ENCODE data around the gene EOMES. TPM values are rescaled to one million over a fixed set of nuclear protein-coding genes. Genes with fewer than 3 reads are reported as not detected.

The EOMES gene
- total and polyA plus RNA-seq, 12 donors, result 0.10 to 1.2 (median 0.35) TPM

DNA sequence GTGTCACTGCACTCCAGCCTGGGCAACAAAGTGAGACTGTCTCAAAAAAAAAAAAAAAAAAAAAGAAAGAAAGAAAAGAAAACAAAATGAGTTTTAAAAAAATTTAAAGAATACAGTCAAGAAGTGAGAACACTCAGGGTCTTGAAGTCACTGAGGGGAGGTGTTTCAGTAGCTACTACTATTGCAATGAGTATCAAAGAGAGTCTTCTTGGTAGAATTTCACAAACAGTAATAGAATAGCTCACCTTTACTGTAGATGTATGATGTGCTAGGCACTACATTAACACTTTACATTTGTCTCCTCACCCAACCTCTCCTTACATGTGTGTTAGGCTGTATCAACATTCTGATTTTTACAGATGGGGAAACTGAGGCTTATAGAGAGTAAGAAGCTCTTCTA is 43.9 kb downstream of the EOMES start:
- Histone ChIP-seq H3K9me3 (replicated peaks in 1 of 3) (no peaks in the 10 kb centered on the region), H3K36me3 (replicated peaks in 1 of 2) (no peaks in the 10 kb centered on the region), H3K4me1 (replicated peaks in 1 of 2) (peaks cover 14 to 24% of the 10 kb centered on the region in 2 donors), H3K27ac (peak overlapping the region in 4 of 5 donors; percentile 68 to 88 (median 77)), H3K27me3 (no peaks in the 10 kb centered on the region), H3K4me3 (no peak overlapping the region)
- intact Hi-C loops (cut with DNase I), result no loop called here
- no peak for DNase-seq
- no peak for TF ChIP-seq CTCF (IDR thresholded peaks at IDR 0.05)
- no peak for TF ChIP-seq POLR2A (IDR thresholded peaks at IDR 0.05)

DNA sequence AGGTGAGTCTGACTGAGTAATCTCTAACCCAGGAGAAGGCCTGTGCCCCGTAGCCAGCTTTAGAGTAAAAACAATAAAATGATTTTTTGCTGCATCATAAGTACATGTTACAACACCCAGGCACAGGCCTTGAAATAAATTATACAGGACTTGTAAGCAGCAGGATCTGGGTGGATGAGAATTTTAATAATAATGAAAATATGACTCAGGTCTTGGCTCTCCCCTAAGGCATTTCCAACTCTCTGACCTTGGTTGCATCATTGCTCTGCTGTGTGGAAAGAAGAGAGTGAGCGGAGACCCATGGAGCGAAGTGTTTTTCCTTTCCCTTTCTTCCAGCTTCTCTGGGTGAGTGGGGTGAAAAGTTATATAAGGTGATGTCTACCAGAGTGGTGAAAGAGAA is 44.6 kb downstream of the EOMES start:
- intact Hi-C loops (cut with DNase I), result no loop called here
- peak overlapping the region; percentile 62 to 88 (median 76) for H3K27ac ChIP-seq
- H3K27me3 ChIP-seq, result no peaks in the 10 kb centered on the region
- H3K4me3 ChIP-seq, result no peak overlapping the region
- WGBS, 4 donors, result 31 to 45% (median 38%) methylated on average over 3 of the region's 3 CpGs
- TF ChIP-seq POLR2A (IDR thresholded peaks at IDR 0.05) (peak in 1 of 2 donors; percentile 18), CTCF (IDR thresholded peaks at IDR 0.05) (no peak)
- peaks cover 14 to 24% of the 10 kb centered on the region in 2 donors for H3K4me1 ChIP-seq (replicated peaks in 1 of 2)
- no peaks in the 10 kb centered on the region for H3K36me3 ChIP-seq (replicated peaks in 1 of 2)
- H3K9me3 ChIP-seq (replicated peaks in 1 of 3), result no peaks in the 10 kb centered on the region
- peak; percentile 70 to 91 (median 86) for DNase-seq

- 25 to 48% (median 40%) methylated on average over 3 of the region's 3 CpGs for WGBS, 4 donors
- Histone ChIP-seq H3K36me3 (replicated peaks in 1 of 2) (no peaks in the 10 kb centered on the region), H3K9me3 (replicated peaks in 1 of 3) (no peaks in the 10 kb centered on the region), H3K27me3 (no peaks in the 10 kb centered on the region), H3K4me1 (replicated peaks in 1 of 2) (peaks cover 13 to 19% of the 10 kb centered on the region in 2 donors), H3K27ac (no peak overlapping the region), H3K4me3 (no peak overlapping the region)
- peak in 1 of 7 donors; percentile 29 for DNase-seq
- TF ChIP-seq POLR2A (IDR thresholded peaks at IDR 0.05) (no peak), CTCF (IDR thresholded peaks at IDR 0.05) (no peak)
- intact Hi-C loops (cut with DNase I), result no loop called here
Observed at GRCh38 chr3:27675287-27675686, 46.8 kb downstream of the EOMES start.

DNA sequence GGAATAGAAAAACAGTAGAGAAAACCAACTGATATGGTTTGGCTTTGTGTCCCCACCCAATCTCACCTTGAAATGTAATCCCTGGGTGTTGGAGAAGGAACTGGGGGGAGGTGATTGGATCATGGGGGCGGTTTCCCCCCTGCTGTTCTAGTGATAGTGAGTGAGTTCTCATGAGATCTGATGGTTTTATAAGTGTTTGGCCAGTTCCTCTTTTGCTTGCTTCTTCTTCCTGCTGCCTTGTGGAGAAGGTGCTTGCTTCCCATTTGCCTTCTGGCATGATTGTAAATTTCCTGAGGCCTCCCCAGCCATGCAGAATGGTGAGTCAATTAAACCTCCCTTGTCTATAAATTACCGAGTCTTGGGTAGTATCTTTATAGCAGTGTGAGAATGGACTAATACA is 48.4 kb downstream of the EOMES start:
- Histone ChIP-seq H3K27ac (no peak overlapping the region), H3K27me3 (no peaks in the 10 kb centered on the region), H3K36me3 (replicated peaks in 1 of 2) (no peaks in the 10 kb centered on the region), H3K9me3 (replicated peaks in 1 of 3) (no peaks in the 10 kb centered on the region), H3K4me1 (replicated peaks in 1 of 2) (peaks cover 10 to 19% of the 10 kb centered on the region in 2 donors), H3K4me3 (no peak overlapping the region)
- TF ChIP-seq POLR2A (IDR thresholded peaks at IDR 0.05) (no peak), CTCF (IDR thresholded peaks at IDR 0.05) (no peak)
- DNase-seq, result no peak
- intact Hi-C loops (cut with DNase I), result no loop called here
- WGBS, 4 donors, result 55 to 78% (median 70%) methylated on average over 2 of the region's 2 CpGs
